GM12892 (cell line): ENCODE data around the gene TNRC6B.
A peak's percentile ranks its signal among the peaks of the same experiment; 100 is the strongest.

Experiments
- DNase-seq: peaks from one replicate; pipeline ENCODE4 v3.0.0; 2011; ENCODE audit not compliant: insufficient read length
- FAIRE-seq: peaks from 2 replicates; lab custom pipeline; 2011; peaks lifted over from hg19 to GRCh38; lab: Jason Lieb, UNC
- POLR2A ChIP-seq: IDR thresholded peaks from 2 replicates; pipeline ENCODE4 v1.6.1; 2011; ENCODE audit warnings: low read depth, low read length, control low read depth
- POLR2AphosphoS5 ChIP-seq: IDR thresholded peaks from 2 replicates; pipeline ENCODE4 v1.6.1; 2011; ENCODE audit warnings: low read depth, low read length, control low read depth
- TAF1 ChIP-seq: IDR thresholded peaks from 2 replicates; pipeline ENCODE4 v1.6.1; 2011; ENCODE audit warnings: low read depth, mild to moderate bottlenecking, control low read depth, low read length, borderline replicate concordance

The TNRC6B gene

GRCh38 chr22:40340044-40340443, 162.3 kb downstream of the TNRC6B start:
- FAIRE-seq, result no peak
- TF ChIP-seq TAF1 (no peak), POLR2AphosphoS5 (no peak), POLR2A (no peak)
- no peak for DNase-seq

- DNase-seq (no peak), FAIRE-seq (no peak)
- no peak for TF ChIP-seq POLR2A
- no peak for TF ChIP-seq POLR2AphosphoS5
- no peak for TF ChIP-seq TAF1
Measured at GRCh38 chr22:40341604-40342003, 163.9 kb downstream of the TNRC6B start.

- TF ChIP-seq POLR2AphosphoS5, result no peak
- no peak for TF ChIP-seq TAF1
- TF ChIP-seq POLR2A, result no peak
- FAIRE-seq (no peak), DNase-seq (no peak)
Measured at GRCh38 chr22:40342521-40342920, 164.8 kb downstream of the TNRC6B start.

- TF ChIP-seq TAF1, result no peak
- TF ChIP-seq POLR2A, result no peak
- no peak for TF ChIP-seq POLR2AphosphoS5
- DNase-seq (no peak), FAIRE-seq (no peak)
Measured at GRCh38 chr22:40345271-40345670, 167.5 kb downstream of the TNRC6B start.

GRCh38 chr22:40345815-40346184, 168.1 kb downstream of the TNRC6B start:
- DNase-seq, result peak; percentile 28
- FAIRE-seq, result no peak
- no peak for TF ChIP-seq POLR2AphosphoS5
- no peak for TF ChIP-seq TAF1
- TF ChIP-seq POLR2A, result no peak

GRCh38 chr22:40346185-40347118, 168.7 kb downstream of the TNRC6B start, which contains the start of gene ADSL:
ADSL (plus strand) TSS chr22:40346500; CDS start chr22:40346559, 59 bp downstream.
- DNase-seq (peak; percentile 82), FAIRE-seq (peak; percentile 96)
- TF ChIP-seq POLR2A, result peak; percentile 97
- TF ChIP-seq TAF1, result peak; percentile 88
- peak; percentile 97 for TF ChIP-seq POLR2AphosphoS5

GRCh38 chr22:40347300-40347699, 169.6 kb downstream of the TNRC6B start:
- no peak for FAIRE-seq

GRCh38 chr22:40348025-40348658, 170.4 kb downstream of the TNRC6B start:
- FAIRE-seq, result peak; percentile 89
- DNase-seq, result peak; percentile 45
- no peak for TF ChIP-seq POLR2A
- no peak for TF ChIP-seq TAF1
- no peak for TF ChIP-seq POLR2AphosphoS5

More at GRCh38 chr22:40347300-40347699, 169.6 kb downstream of the TNRC6B start:
- no peak for TF ChIP-seq POLR2A
- no peak for TF ChIP-seq POLR2AphosphoS5
- TF ChIP-seq TAF1, result no peak
- DNase-seq, result no peak

GRCh38 chr22:40352763-40353162, 175.0 kb downstream of the TNRC6B start:
- TF ChIP-seq TAF1, result no peak
- no peak for TF ChIP-seq POLR2A
- TF ChIP-seq POLR2AphosphoS5, result no peak
- no peak for DNase-seq
- no peak for FAIRE-seq

- no peak for FAIRE-seq
- TF ChIP-seq POLR2A, result no peak
- no peak for TF ChIP-seq POLR2AphosphoS5
- no peak for TF ChIP-seq TAF1
Measured at GRCh38 chr22:40361100-40361499, 183.4 kb downstream of the TNRC6B start.

GRCh38 chr22:40363059-40363458, 185.3 kb downstream of the TNRC6B start:
- DNase-seq (no peak), FAIRE-seq (no peak)

More at GRCh38 chr22:40361100-40361499, 183.4 kb downstream of the TNRC6B start:
- DNase-seq, result no peak

GRCh38 chr22:40364431-40364830, 186.7 kb downstream of the TNRC6B start:
- TF ChIP-seq TAF1 (no peak), POLR2AphosphoS5 (no peak), POLR2A (no peak)
- no peak for FAIRE-seq
- DNase-seq, result no peak

More at GRCh38 chr22:40363059-40363458, 185.3 kb downstream of the TNRC6B start:
- TF ChIP-seq TAF1 (no peak), POLR2AphosphoS5 (no peak), POLR2A (no peak)
